Liver (tissue), 9 donors: ENCODE results near the gene PITPNC1. TPM values are rescaled to one million over a fixed set of nuclear protein-coding genes. Genes with fewer than 3 reads are reported as not detected.

Experiments
- DNase-seq: peaks from one replicate; pipeline ENCODE4 v3.0.0-alpha.2; 2017; ENCODE audit warnings: low spot score
- H3K27ac ChIP-seq, 2 donors: one replicate each; pipeline ENCODE4 v1.7.0; 2013; ENCODE audit warnings: inconsistent platforms in 2 of 2, low read length in 2 of 2, control low read depth in 1 of 2, low read depth in 1 of 2, mild to moderate bottlenecking in 1 of 2
- H3K27me3 ChIP-seq, 4 donors: one replicate each; pipeline versions ENCODE4 v1.6.1 to v1.7.0; 2013; ENCODE audit warnings: low read length in 3 of 4, inconsistent platforms in 1 of 4, mild to moderate bottlenecking in 1 of 4, moderate library complexity in 1 of 4; ENCODE audit not compliant: control insufficient read depth in 4 of 4, insufficient read depth in 4 of 4
- H3K36me3 ChIP-seq, 4 donors: one replicate each; pipeline versions ENCODE4 v1.6.1 to v1.7.0; 2013; ENCODE audit warnings: low read length in 3 of 4, mild to moderate bottlenecking in 3 of 4, low read depth in 1 of 4, moderate library complexity in 1 of 4; ENCODE audit not compliant: control insufficient read depth in 4 of 4, insufficient read depth in 3 of 4
- H3K4me1 ChIP-seq, 4 donors: one replicate each; pipeline versions ENCODE4 v1.6.1 to v1.7.0; 2013; ENCODE audit warnings: low read length in 3 of 4, mild to moderate bottlenecking in 3 of 4, moderate library complexity in 1 of 4; ENCODE audit not compliant: control insufficient read depth in 4 of 4, insufficient read depth in 4 of 4
- H3K4me3 ChIP-seq, 3 donors: one replicate each; pipeline versions ENCODE4 v1.6.1 to v1.7.0; 2013; ENCODE audit warnings: low read length in 3 of 3, control low read depth in 1 of 3, low read depth in 1 of 3, mild to moderate bottlenecking in 1 of 3
- H3K9ac ChIP-seq, 2 donors: one replicate each; pipeline ENCODE4 v1.7.0; 2013; ENCODE audit warnings: low read length in 2 of 2, mild to moderate bottlenecking in 2 of 2, moderate library complexity in 2 of 2, control low read depth in 1 of 2, low read depth in 1 of 2
- H3K9me3 ChIP-seq, 4 donors: one replicate each; pipeline versions ENCODE4 v1.6.1 to v1.7.0; 2013; ENCODE audit warnings: low read length in 3 of 4; ENCODE audit not compliant: control insufficient read depth in 4 of 4
- EGR1 ChIP-seq, 2 donors: IDR thresholded peaks; 2 replicates each; pipeline ENCODE4 v1.6.1; 2016 to 2018; ENCODE audit warnings: antibody characterized with exemption in 2 of 2, low read depth in 2 of 2
- FOXA1 ChIP-seq: IDR thresholded peaks from 2 replicates; pipeline ENCODE4 v1.6.1; 2016; ENCODE audit warnings: antibody characterized with exemption
- GABPA ChIP-seq, 2 donors: IDR thresholded peaks in 1 of 2; conservative IDR thresholded peaks in 1 of 2; 2 replicates each; pipeline ENCODE4 v1.6.1; 2016; ENCODE audit warnings: antibody characterized with exemption in 2 of 2, mild to moderate bottlenecking in 1 of 2, moderate library complexity in 1 of 2
- HNF4A ChIP-seq, 2 donors: conservative IDR thresholded peaks; 2 replicates each; pipeline ENCODE4 v1.6.1; 2016; ENCODE audit warnings: antibody characterized with exemption in 2 of 2, mild to moderate bottlenecking in 2 of 2
- HNF4G ChIP-seq: IDR thresholded peaks from 2 replicates; pipeline ENCODE4 v1.6.1; 2016; ENCODE audit warnings: antibody characterized with exemption
- JUND ChIP-seq, 2 donors: IDR thresholded peaks; 2 replicates each; pipeline ENCODE4 v1.6.1; 2016; ENCODE audit warnings: antibody characterized with exemption in 2 of 2
- MAX ChIP-seq: IDR thresholded peaks from 2 replicates; pipeline ENCODE4 v1.6.1; 2016; ENCODE audit warnings: antibody characterized with exemption
- NR2F2 ChIP-seq: IDR thresholded peaks from 2 replicates; pipeline ENCODE4 v1.6.1; 2016; ENCODE audit warnings: antibody characterized with exemption
- RAD21 ChIP-seq, 2 donors: IDR thresholded peaks; 2 replicates each; pipeline ENCODE4 v1.6.1; 2016; ENCODE audit warnings: antibody characterized with exemption in 2 of 2, mild to moderate bottlenecking in 2 of 2
- RXRA ChIP-seq, 2 donors: IDR thresholded peaks; 2 replicates each; pipeline ENCODE4 v1.6.1; 2017 to 2018; ENCODE audit warnings: antibody characterized with exemption in 2 of 2, mild to moderate bottlenecking in 1 of 2
- SP1 ChIP-seq: IDR thresholded peaks from 2 replicates; pipeline ENCODE4 v1.6.1; 2018; ENCODE audit warnings: antibody characterized with exemption, mild to moderate bottlenecking
- YY1 ChIP-seq: IDR thresholded peaks from 2 replicates; pipeline ENCODE4 v1.6.1; 2016; ENCODE audit warnings: antibody characterized with exemption, mild to moderate bottlenecking
- ZBTB33 ChIP-seq: IDR thresholded peaks from 2 replicates; pipeline ENCODE4 v1.6.1; 2016; ENCODE audit warnings: antibody characterized with exemption
- WGBS: extraction: QIAGEN DNeasy Blood & Tissue Kit; methylation state at CpG from one replicate; pipeline ENCODE4 v1.1.7; 2013; 5-methylcytosine and 5-hydroxymethylcytosine counted together
- polyA plus RNA-seq, 2 donors: library from polyadenylated mRNA; stranded (reverse) in 1 of 2; unstranded in 1 of 2; fragments of 200-250 nt in 1 of 2; fragments of >200 nt in 1 of 2; fragmentation: Nextera tagmentation in 1 of 2; extraction: Ambion mirVana in 1 of 2; gene quantifications; one replicate each; pipeline versions ENCODE4 v1.2.1 to v1.2.3, GENCODE V29; 2013 to 2015
- total RNA-seq, 2 donors: library from RNA; depleted of rRNA; stranded (reverse); fragments of >200 nt; gene quantifications; one replicate each; pipeline ENCODE4 v1.2.3, GENCODE V29; 2014
- donor health status: healthy.
- donor health status: healthy.
- donor health status: healthy.
- donor health status: healthy.
- donor health status: healthy.

The PITPNC1 gene
- total and polyA plus RNA-seq, 4 donors: 2.3 to 10.2 (median 5.7) TPM

GRCh38 chr17:67602974-67603373 is 225.9 kb downstream of the PITPNC1 start:
- no peak overlapping the region for H3K4me3 ChIP-seq
- H3K27ac ChIP-seq: no peak overlapping the region
- H3K27me3 ChIP-seq: no peaks in the 10 kb centered on the region
- no peak overlapping the region for H3K9ac ChIP-seq
- no peaks in the 10 kb centered on the region for H3K9me3 ChIP-seq
- H3K4me1 ChIP-seq: peaks cover 0 to 5% (median 0%) of the 10 kb centered on the region in 4 donors
- no peak for DNase-seq
- no peak for TF ChIP-seq ZBTB33
- TF ChIP-seq RAD21 (IDR thresholded peaks at IDR 0.05): peak; percentile 55 to 68
- H3K36me3 ChIP-seq: no peaks in the 10 kb centered on the region
- 87% methylated on average over 3 of the region's 3 CpGs for WGBS

DNA sequence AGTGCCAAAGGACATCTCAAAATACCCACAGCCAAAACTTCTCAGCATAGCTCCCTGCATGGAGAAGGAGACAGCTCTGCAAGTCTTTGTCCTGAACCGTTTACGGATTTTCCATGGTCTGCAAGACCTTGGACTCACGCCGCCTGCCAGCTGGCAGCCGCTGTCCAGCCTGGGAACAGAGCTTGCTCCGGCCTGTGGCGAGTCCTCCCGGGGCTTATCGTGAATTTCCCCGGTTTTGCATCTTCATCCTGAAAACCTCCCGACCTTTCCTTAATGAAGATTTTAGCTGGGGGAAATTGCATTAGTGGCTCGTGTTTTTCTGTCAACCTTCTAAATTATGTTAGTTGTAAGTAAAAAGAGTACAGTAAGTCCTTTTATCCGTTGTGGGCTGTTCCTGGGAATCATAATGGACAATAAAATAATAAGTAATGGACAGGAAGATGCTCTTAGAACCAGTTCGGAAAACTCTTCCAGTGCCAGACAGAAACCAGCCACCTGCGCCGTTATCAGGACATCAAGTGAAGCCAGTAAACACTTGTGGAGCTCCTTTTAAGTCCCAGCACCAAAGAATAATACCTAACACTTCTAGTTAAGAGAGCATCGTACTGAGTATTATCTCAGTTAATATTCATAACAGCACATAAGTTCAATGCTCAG is 228.3 kb downstream of the PITPNC1 start:
- peak; percentile 28 for TF ChIP-seq NR2F2
- TF ChIP-seq HNF4A (conservative IDR thresholded peaks at IDR 0.05): peak in 1 of 2 donors; percentile 29
- TF ChIP-seq EGR1 (IDR thresholded peaks at IDR 0.05; ENCODE audit: low read depth in 2 of 2): no peak
- no peak for TF ChIP-seq MAX
- TF ChIP-seq YY1: no peak
- TF ChIP-seq RAD21 (IDR thresholded peaks at IDR 0.05): no peak
- DNase-seq: no peak
- Histone ChIP-seq H3K27ac (no peak overlapping the region), H3K27me3 (no peaks in the 10 kb centered on the region), H3K4me1 (peaks cover 0 to 5% (median 0%) of the 10 kb centered on the region in 4 donors), H3K4me3 (no peak overlapping the region), H3K36me3 (no peaks in the 10 kb centered on the region), H3K9me3 (no peaks in the 10 kb centered on the region), H3K9ac (no peak overlapping the region)
- WGBS: 64% methylated on average over 17 of the region's 17 CpGs

DNA sequence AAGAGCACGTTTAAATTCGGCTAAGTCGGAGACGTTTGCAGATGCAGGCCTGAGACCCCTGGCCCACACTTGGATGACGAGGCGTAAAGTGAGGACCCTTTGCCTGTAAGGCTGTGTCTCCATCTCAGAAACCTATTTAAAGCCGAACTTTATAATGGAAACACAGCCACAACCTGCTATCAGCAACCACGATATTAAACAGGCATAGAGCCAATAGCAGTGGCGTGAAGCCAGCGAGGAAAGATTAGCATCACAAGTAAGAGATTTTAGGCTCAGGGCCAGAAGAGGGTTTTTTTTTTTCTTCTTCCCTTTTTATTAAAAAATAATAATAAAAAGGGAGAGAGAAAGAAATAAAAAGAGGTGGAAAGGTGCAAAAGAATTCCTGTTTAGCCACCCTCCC is 229.4 kb downstream of the PITPNC1 start:
- no peak overlapping the region for H3K4me3 ChIP-seq
- WGBS: 72% methylated on average over 10 of the region's 10 CpGs
- no peak overlapping the region for H3K27ac ChIP-seq
- H3K27me3 ChIP-seq: no peaks in the 10 kb centered on the region
- H3K9me3 ChIP-seq: no peaks in the 10 kb centered on the region
- DNase-seq: no peak
- TF ChIP-seq MAX (no peak), HNF4G (no peak)
- H3K9ac ChIP-seq: no peak overlapping the region
- H3K36me3 ChIP-seq: no peaks in the 10 kb centered on the region
- H3K4me1 ChIP-seq: peaks cover 0 to 5% (median 0%) of the 10 kb centered on the region in 4 donors

GRCh38 chr17:67606896-67607604 is 230.0 kb downstream of the PITPNC1 start:
- no peak for DNase-seq
- 89% methylated on average over 10 of the region's 10 CpGs for WGBS
- Histone ChIP-seq H3K27me3 (no peaks in the 10 kb centered on the region), H3K9me3 (no peaks in the 10 kb centered on the region), H3K4me1 (peaks cover 0 to 5% (median 0%) of the 10 kb centered on the region in 4 donors), H3K4me3 (no peak overlapping the region), H3K27ac (no peak overlapping the region), H3K9ac (no peak overlapping the region), H3K36me3 (no peaks in the 10 kb centered on the region)
- no peak for TF ChIP-seq RXRA (IDR thresholded peaks at IDR 0.05)
- no peak for TF ChIP-seq GABPA (IDR thresholded peaks at IDR 0.05 in 1 of 2, conservative IDR thresholded peaks at IDR 0.05 in 1 of 2)
- no peak for TF ChIP-seq HNF4A (conservative IDR thresholded peaks at IDR 0.05)
- TF ChIP-seq NR2F2: no peak
- no peak for TF ChIP-seq FOXA1
- TF ChIP-seq RAD21 (IDR thresholded peaks at IDR 0.05): no peak
- TF ChIP-seq YY1: no peak
- no peak for TF ChIP-seq JUND (IDR thresholded peaks at IDR 0.05)
- TF ChIP-seq MAX: no peak
- TF ChIP-seq SP1: no peak
- no peak for TF ChIP-seq EGR1 (IDR thresholded peaks at IDR 0.05; ENCODE audit: low read depth in 2 of 2)
